ENCODE data around the gene VSX2. TPM values are rescaled to one million over a fixed set of nuclear protein-coding genes. Genes with fewer than 3 reads are reported as not detected.

The VSX2 gene
- total and polyA plus RNA-seq, 2 of the 13 experiments (the other 11 are each of a cell fraction or from before 2014, with no cell fraction given): 0.05 TPM; not detected in 1

- no peak for TF ChIP-seq HIC2 (CRISPR knock-in tag; IDR thresholded peaks at IDR 0.05; ENCODE audit: low read depth)
- peak; percentile 69 for TF ChIP-seq ZNF687 (CRISPR knock-in tag; IDR thresholded peaks at IDR 0.05)
- TF ChIP-seq FOXP1 (IDR thresholded peaks at IDR 0.05): no peak
- TF ChIP-seq FOXP1 (CRISPR knock-in tag; IDR thresholded peaks at IDR 0.05): no peak
- peak; percentile 94 for TF ChIP-seq CTCF (CRISPR knock-in tag; IDR thresholded peaks at IDR 0.05)
- no peak for TF ChIP-seq HIVEP1 (CRISPR knock-in tag; IDR thresholded peaks at IDR 0.05)
- TF ChIP-seq GATAD2A (CRISPR knock-in tag; IDR thresholded peaks at IDR 0.05): no peak
- TF ChIP-seq RFX3 (CRISPR knock-in tag; IDR thresholded peaks at IDR 0.05): no peak
- TF ChIP-seq ZBTB42 (CRISPR knock-in tag; IDR thresholded peaks at IDR 0.05): no peak
- TF ChIP-seq KDM5B (CRISPR knock-in tag; IDR thresholded peaks at IDR 0.05; ENCODE audit: borderline replicate concordance): no peak
- TF ChIP-seq ZNF770 (CRISPR knock-in tag; IDR thresholded peaks at IDR 0.05): no peak
- no peak for TF ChIP-seq ELK4 (CRISPR knock-in tag; IDR thresholded peaks at IDR 0.05; ENCODE audit: borderline replicate concordance)
- TF ChIP-seq ZNF33B (CRISPR knock-in tag; IDR thresholded peaks at IDR 0.05): no peak
- no peak for TF ChIP-seq MXD3 (CRISPR knock-in tag; IDR thresholded peaks at IDR 0.05)
- TF ChIP-seq ZNF460 (CRISPR knock-in tag; IDR thresholded peaks at IDR 0.05; ENCODE audit: borderline replicate concordance): no peak
- TF ChIP-seq PITX1 (CRISPR knock-in tag; IDR thresholded peaks at IDR 0.05): peak; percentile 38; the same call in 1 of the 2 replicates
- no peak for TF ChIP-seq ZMAT5 (CRISPR knock-in tag; IDR thresholded peaks at IDR 0.05; ENCODE audit: borderline replicate concordance, low read depth)
Observed at GRCh38 chr14:74217672-74218448, 21.4 kb upstream of the VSX2 start (continued).

All from HepG2 (cell line).